Smooth muscle cell (in vitro differentiated cells): ENCODE measurements around the gene EHF. TPM values are rescaled to one million over a fixed set of nuclear protein-coding genes. Genes with fewer than 3 reads are reported as not detected.

Experiments
- DNase-seq: peaks from one replicate; lab custom pipeline; 2025; ENCODE audit not compliant: unreplicated experiment; lab: John Stamatoyannopoulos, UW
- H2AFZ ChIP-seq: fragments of 200-600 bp; sonication (generic); 2 replicates; pipeline ENCODE4 v1.6.0; 2016; ENCODE audit warnings: antibody characterized with exemption, low read depth, mild to moderate bottlenecking
- H3F3A ChIP-seq: fragments of 200-600 bp; sonication (generic); 2 replicates; pipeline ENCODE4 v1.6.0; 2017; ENCODE audit warnings: antibody characterized with exemption, low read depth
- H3K27ac ChIP-seq: fragments of 200-600 bp; sonication (generic); 2 replicates; pipeline ENCODE4 v1.5.1; 2016; ENCODE audit warnings: low read depth, mild to moderate bottlenecking
- H3K27me3 ChIP-seq: fragments of 200-600 bp; sonication (generic); 2 replicates; pipeline ENCODE4 v1.6.1; 2016; ENCODE audit warnings: low read depth, mild to moderate bottlenecking
- H3K36me3 ChIP-seq: fragments of 200-600 bp; sonication (generic); 2 replicates; pipeline ENCODE4 v1.5.1; 2016; ENCODE audit warnings: low read depth
- H3K4me1 ChIP-seq: fragments of 200-600 bp; sonication (generic); 2 replicates; pipeline ENCODE4 v1.5.1; 2016; ENCODE audit warnings: low read depth
- H3K4me2 ChIP-seq: fragments of 200-600 bp; sonication (generic); 2 replicates; pipeline ENCODE4 v1.6.0; 2016; ENCODE audit warnings: mild to moderate bottlenecking
- H3K4me3 ChIP-seq: fragments of 200-600 bp; sonication (generic); 2 replicates; pipeline ENCODE4 v1.5.1; 2016; ENCODE audit warnings: mild to moderate bottlenecking
- H3K79me2 ChIP-seq: fragments of 200-600 bp; sonication (generic); 2 replicates; pipeline ENCODE4 v1.6.0; 2016; ENCODE audit warnings: low read depth, mild to moderate bottlenecking
- H3K9ac ChIP-seq: fragments of 200-600 bp; sonication (generic); 2 replicates; pipeline ENCODE4 v1.6.0; 2016; ENCODE audit warnings: low read depth
- H3K9me3 ChIP-seq: fragments of 200-600 bp; sonication (generic); replicated peaks from 2 replicates; pipeline ENCODE4 v1.5.1; 2016; ENCODE audit warnings: low read depth
- H4K20me1 ChIP-seq: fragments of 200-600 bp; sonication (generic); 2 replicates; pipeline ENCODE4 v1.6.0; 2016; ENCODE audit warnings: low read depth
- WGBS: methylation state at CpG from one replicate; pipeline ENCODE4 v1.1.7; 2016; ENCODE audit warnings: low lambda C conversion rate; 5-methylcytosine and 5-hydroxymethylcytosine counted together
- polyA plus RNA-seq: library from polyadenylated mRNA; unstranded; fragments of >200 nt; fragmentation: Nextera tagmentation; extraction: Ambion mirVana; gene quantifications from 2 replicates; pipeline ENCODE4 v1.2.1, GENCODE V29; 2016
- total RNA-seq: library from RNA; depleted of rRNA; stranded (reverse); fragments of >200 nt; gene quantifications from 2 replicates; pipeline ENCODE4 v1.2.3, GENCODE V29; 2014
- TF ChIP-seq, protein P1 (sequence below): fragments of 200-600 bp; sonication (generic); IDR thresholded peaks from 2 replicates; pipeline ENCODE4 v1.5.1; 2017; ENCODE audit warnings: borderline replicate concordance, mild to moderate bottlenecking, antibody characterized with exemption; ENCODE audit not compliant: insufficient read depth, poor library complexity, severe bottlenecking

Gene EHF
- total and polyA plus RNA-seq, 2 experiments from 2014 or later, result 0.63 to 1.7 TPM

DNA sequence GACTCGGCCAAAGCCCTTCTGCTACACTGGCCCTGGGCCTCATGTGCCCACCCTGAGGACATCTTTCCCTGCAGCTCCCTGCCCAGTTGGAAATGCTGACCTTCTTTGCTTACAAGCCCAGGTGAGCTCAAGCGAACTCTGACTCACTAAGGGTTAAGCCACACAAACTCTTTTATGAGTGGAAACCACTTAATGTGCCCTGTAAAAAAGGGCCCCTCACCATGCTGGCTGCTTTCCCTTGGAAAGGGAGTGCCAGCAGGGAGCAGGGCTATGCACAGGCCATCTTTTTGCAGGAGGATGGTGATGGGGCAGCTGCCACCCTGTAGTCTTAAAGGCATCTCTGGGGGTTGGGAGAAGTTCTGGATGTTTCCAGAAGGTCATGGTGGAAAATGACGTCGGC lies 18.7 kb downstream of the EHF start:
- DNase-seq, result no peak
- no peaks in the 10 kb centered on the region for H4K20me1 ChIP-seq
- 85% methylated on average over 4 of the region's 4 CpGs for WGBS
- no peak overlapping the region for H3K9ac ChIP-seq
- no peak overlapping the region for H2AFZ ChIP-seq
- no peaks in the 10 kb centered on the region for H3K4me1 ChIP-seq
- H3K79me2 ChIP-seq, result no peaks in the 10 kb centered on the region
- no peak overlapping the region for H3K4me2 ChIP-seq
- H3K9me3 ChIP-seq, result no peaks in the 10 kb centered on the region
- no peaks in the 10 kb centered on the region for H3K27me3 ChIP-seq
- TF ChIP-seq, protein P1, sequence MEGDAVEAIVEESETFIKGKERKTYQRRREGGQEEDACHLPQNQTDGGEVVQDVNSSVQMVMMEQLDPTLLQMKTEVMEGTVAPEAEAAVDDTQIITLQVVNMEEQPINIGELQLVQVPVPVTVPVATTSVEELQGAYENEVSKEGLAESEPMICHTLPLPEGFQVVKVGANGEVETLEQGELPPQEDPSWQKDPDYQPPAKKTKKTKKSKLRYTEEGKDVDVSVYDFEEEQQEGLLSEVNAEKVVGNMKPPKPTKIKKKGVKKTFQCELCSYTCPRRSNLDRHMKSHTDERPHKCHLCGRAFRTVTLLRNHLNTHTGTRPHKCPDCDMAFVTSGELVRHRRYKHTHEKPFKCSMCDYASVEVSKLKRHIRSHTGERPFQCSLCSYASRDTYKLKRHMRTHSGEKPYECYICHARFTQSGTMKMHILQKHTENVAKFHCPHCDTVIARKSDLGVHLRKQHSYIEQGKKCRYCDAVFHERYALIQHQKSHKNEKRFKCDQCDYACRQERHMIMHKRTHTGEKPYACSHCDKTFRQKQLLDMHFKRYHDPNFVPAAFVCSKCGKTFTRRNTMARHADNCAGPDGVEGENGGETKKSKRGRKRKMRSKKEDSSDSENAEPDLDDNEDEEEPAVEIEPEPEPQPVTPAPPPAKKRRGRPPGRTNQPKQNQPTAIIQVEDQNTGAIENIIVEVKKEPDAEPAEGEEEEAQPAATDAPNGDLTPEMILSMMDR, result no peak
- no peaks in the 10 kb centered on the region for H3F3A ChIP-seq
- no peak overlapping the region for H3K4me3 ChIP-seq
- no peaks in the 10 kb centered on the region for H3K36me3 ChIP-seq
- no peak overlapping the region for H3K27ac ChIP-seq

DNA sequence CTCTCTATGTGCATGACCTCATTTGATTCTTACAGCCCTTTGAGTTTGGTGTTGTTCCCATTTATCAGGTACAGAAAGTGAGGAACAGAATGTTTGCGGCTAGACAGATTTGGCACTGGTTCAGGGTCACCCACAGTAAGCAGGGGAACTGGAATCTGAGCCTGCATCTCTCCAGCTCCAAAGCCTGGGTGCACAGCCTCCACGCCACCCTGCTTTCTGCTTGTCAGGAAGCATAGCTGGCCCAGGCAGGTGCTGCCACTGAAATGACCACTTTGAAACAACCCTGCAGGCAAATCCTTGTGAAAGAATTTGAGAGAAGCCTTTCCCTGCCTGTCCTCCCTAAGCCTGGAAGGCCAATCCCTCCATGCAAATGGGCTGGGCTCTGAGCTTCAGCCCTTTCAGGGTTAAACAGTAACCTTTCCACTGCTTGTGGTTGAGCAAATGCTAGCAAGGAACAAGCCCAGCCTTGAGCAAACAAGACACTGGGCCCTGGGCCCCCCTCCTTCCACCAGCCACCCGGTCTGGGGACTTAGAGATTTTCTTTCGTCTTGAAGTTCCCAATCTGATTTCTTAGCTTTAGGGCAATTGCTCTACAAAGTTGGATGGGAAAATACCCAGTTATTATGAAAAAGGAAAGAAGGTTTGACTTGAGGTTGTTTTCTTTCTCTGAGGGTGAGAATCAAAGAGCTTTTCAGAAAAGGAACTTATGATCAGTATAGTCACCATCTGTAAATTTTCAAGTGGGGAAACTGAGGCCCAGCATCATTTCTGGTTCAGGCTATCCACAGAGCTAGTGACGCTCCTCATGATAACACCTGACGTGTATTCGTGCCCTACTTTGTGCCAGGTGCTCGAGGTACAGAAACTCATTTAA lies 19.4 kb downstream of the EHF start:
- no peaks in the 10 kb centered on the region for H4K20me1 ChIP-seq
- TF ChIP-seq, protein P1, result no peak
- H3F3A ChIP-seq, result no peaks in the 10 kb centered on the region
- H3K4me3 ChIP-seq, result no peak overlapping the region
- H3K27me3 ChIP-seq, result no peaks in the 10 kb centered on the region
- no peaks in the 10 kb centered on the region for H3K9me3 ChIP-seq
- H3K4me1 ChIP-seq, result no peaks in the 10 kb centered on the region
- no peak overlapping the region for H3K27ac ChIP-seq
- WGBS, result 76% methylated on average over 8 of the region's 8 CpGs
- no peak overlapping the region for H3K9ac ChIP-seq
- H2AFZ ChIP-seq, result no peak overlapping the region
- no peaks in the 10 kb centered on the region for H3K79me2 ChIP-seq
- no peak for DNase-seq
- peak overlapping the region; percentile 35 for H3K4me2 ChIP-seq
- H3K36me3 ChIP-seq, result no peaks in the 10 kb centered on the region

DNA sequence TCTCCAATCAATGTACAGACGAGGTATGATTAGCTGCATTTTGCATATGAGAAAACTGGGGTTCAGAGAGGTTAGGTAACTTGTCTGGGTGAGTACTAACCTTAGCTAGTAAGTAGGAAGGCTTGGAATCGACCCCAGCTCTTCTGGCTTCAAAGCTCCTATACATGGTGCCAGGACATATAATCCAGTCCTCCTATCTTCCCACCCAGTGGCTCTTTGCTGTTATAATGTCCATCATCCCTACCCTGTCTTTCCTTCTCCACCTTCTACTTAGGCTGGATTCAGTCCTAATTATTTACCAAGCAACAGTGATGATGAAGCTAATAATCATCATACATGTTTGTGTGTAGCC lies 20.0 kb downstream of the EHF start:
- Histone ChIP-seq H4K20me1 (no peaks in the 10 kb centered on the region), H3K79me2 (no peaks in the 10 kb centered on the region), H3K4me2 (peak overlapping the region; percentile 35), H3K27ac (no peak overlapping the region), H3K9ac (no peak overlapping the region), H3K36me3 (no peaks in the 10 kb centered on the region), H3K4me3 (no peak overlapping the region), H3K4me1 (no peaks in the 10 kb centered on the region), H3K27me3 (no peaks in the 10 kb centered on the region), H3F3A (no peaks in the 10 kb centered on the region), H2AFZ (no peak overlapping the region), H3K9me3 (no peaks in the 10 kb centered on the region)
- TF ChIP-seq, protein P1, result no peak
- DNase-seq, result no peak
- 85% methylated on average over 2 of the region's 2 CpGs for WGBS

DNA sequence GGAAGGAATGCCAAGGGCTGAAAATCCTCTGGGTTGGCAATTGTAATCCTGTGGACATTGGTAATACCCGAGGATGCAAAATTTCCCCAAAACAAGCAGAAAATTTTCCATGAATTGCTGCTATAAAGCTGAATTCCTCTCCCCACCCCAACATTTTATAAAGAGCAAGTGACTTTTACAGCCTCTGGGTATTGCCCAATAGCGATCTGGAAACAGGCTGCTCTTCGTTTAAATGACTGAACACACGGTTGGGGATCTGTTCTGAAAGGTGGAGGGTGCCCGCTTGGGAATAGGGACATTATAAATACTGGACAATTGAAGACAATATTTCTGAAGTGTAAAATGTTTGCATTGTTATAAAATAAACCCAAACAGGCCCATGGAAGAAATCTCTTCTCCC lies 20.6 kb downstream of the EHF start:
- Histone ChIP-seq H3K27me3 (no peaks in the 10 kb centered on the region), H3K27ac (no peak overlapping the region)
- DNase-seq, result no peak

More for the DNA sequence above, 20.6 kb downstream of the EHF start:
- no peaks in the 10 kb centered on the region for H3F3A ChIP-seq
- H3K36me3 ChIP-seq, result no peaks in the 10 kb centered on the region
- H3K4me3 ChIP-seq, result no peak overlapping the region
- H4K20me1 ChIP-seq, result no peaks in the 10 kb centered on the region
- H3K9me3 ChIP-seq, result no peaks in the 10 kb centered on the region
- H3K79me2 ChIP-seq, result no peaks in the 10 kb centered on the region
- H3K4me1 ChIP-seq, result no peaks in the 10 kb centered on the region
- WGBS, result 45% methylated on average over 5 of the region's 5 CpGs
- H2AFZ ChIP-seq, result no peak overlapping the region
- TF ChIP-seq, protein P1, result no peak
- no peak overlapping the region for H3K9ac ChIP-seq
- H3K4me2 ChIP-seq, result no peak overlapping the region
